IPS-18c (cell line): Measurements from ENCODE around the gene ERFL.

ENCODE experiments used
- H3K4me3 ChIP-seq: 2 replicates; pipeline ENCODE4 v1.7.0; 2013; ENCODE audit warnings: low read depth, mild to moderate bottlenecking, low read length, moderate library complexity; ENCODE audit not compliant: insufficient read depth
- H3K9me3 ChIP-seq: one replicate; pipeline ENCODE4 v1.6.1; 2013; ENCODE audit warnings: mild to moderate bottlenecking, low read length, moderate library complexity; ENCODE audit not compliant: control insufficient read depth, insufficient read depth

Gene ERFL

DNA sequence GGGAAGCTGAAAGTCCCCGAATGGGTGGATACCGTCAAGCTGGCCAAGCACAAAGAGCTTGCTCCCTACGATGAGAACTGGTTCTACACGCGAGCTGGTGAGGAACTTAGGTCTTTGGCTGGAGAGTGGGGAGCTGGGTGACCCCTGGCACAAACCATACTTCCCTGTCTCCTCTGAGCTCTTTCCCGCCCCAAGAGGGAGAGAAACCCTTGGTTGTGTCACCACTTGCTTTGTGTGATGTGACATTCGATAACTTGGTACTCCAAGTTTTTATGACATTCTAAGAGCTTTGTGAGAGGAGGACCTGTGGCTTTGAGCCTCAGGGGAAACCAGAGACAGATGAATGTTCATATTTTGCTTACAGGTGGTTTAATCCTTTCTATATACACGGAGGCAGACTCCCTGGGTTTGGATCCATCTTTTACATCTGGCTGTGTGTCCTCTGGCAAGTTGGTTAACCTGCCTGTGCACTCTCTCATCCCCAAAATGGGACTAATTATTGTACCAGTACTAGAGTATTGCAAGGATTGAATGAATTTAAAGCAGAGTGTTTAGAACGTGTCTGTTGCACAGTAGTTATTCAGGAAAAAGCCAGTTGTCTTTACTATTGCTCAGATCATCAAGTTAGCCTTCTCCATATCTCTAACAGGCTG is 67.0 kb downstream of the ERFL start:
- Histone ChIP-seq H3K9me3 (peaks cover 3% of the 10 kb centered on the region), H3K4me3 (peak overlapping the region; percentile 96)

GRCh38 chr19:41860419-41861115 is 67.7 kb downstream of the ERFL start:
- Histone ChIP-seq H3K4me3 (peak overlapping the region; percentile 96), H3K9me3 (peaks cover 3% of the 10 kb centered on the region)

DNA sequence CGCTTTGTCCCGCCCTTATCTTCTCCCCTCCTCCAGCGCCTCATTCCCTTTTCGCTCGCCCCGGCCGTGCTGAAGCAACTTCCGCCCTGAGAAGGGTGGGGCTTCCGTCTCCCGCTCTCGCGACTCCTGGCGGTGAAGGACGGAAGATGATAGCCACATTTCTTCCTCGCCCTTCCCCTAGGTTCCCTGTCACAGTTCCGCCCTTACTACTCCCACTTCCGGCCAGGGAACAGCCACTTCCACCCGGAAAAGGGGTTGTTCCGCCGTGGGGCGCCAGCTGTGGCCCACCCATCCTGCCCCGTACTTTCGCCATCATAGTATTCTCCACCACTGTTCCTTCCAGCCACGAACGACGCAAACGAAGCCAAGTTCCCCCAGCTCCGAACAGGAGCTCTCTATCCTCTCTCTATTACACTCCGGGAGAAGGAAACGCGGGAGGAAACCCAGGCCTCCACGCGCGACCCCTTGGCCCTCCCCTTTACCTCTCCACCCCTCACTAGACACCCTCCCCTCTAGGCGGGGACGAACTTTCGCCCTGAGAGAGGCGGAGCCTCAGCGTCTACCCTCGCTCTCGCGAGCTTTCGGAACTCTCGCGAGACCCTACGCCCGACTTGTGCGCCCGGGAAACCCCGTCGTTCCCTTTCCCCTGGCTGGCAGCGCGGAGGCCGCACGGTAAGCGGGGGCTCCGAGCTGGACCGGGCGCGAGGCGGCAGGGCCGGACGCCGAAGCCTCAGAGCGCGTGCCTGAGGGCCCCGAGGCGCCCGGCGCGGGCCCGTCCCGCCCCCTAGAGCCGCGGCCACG is 68.4 kb downstream of the ERFL start, which contains the start of gene RPS19:
Gene RPS19 (plus strand): TSS at position 638 of the 801 bp plus-strand sequence. CDS start 520 bp downstream, outside the sequence.
- H3K4me3 ChIP-seq, result peak within 1 kb of the TSS; percentile 96
- H3K9me3 ChIP-seq, result peaks cover 3% of the 10 kb centered on the region

DNA sequence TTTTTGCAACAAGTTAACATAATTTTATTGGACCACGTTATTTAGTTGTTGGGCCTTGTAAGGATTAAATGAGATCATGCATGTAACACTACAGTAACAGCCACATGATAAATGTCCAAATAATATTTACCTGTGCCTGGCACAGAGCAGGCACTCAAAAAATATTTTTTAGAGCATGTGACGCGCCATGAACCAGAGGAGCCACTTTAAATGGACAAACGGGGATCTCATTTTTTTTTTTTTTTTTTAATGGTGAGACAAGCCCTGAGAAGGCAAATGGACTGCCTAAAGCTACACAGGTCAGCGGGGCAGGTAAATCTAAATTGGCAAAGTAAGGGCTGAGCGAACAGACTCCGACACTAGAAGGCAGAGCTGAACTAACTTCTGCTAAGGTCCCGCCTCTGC is 69.0 kb downstream of the ERFL start:
- no peaks in the 10 kb centered on the region for H3K9me3 ChIP-seq
- H3K4me3 ChIP-seq, result peak overlapping the region; percentile 10; the same call in 1 of the 2 replicates
